SK-N-MC (cell line): ENCODE results near the gene PIK3C2G.

Source experiments
- EZH2 ChIP-seq: fragments of 200-600 bp; sonication (generic); IDR thresholded peaks from one replicate; pipeline ENCODE4 v1.6.1; 2017; ENCODE audit warnings: antibody characterized with exemption
- FOXP2 ChIP-seq: optimal IDR thresholded peaks from 2 replicates; pipeline ENCODE3; 2011; ENCODE audit warnings: mild to moderate bottlenecking, moderate library complexity; ENCODE audit not compliant: insufficient read depth; ENCODE audit errors: extremely low read length, control extremely low read depth
- POLR2AphosphoS5 ChIP-seq: IDR thresholded peaks from 2 replicates; pipeline ENCODE4 v1.6.1; 2012; ENCODE audit warnings: mild to moderate bottlenecking, low read depth, low read length, borderline replicate concordance

DNA sequence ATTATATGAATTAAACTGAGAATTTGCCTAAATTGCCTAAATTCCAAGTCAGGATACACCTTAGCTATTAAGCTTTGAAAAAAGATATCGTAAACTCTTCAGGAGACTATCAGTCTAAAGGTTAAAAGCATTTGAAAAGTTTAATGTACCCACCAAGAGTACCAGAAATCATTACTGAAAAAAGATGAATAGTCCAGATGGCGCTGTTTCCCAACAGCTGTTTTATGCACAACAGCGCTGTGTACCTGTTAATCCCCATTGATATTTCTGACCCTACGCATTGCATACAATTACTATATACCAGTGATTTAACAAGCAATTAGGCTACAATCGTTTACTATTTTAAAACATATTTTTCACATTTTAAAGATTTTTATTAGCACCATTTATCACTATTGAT lies 291.5 kb downstream of the PIK3C2G start:
- no peak for TF ChIP-seq POLR2AphosphoS5
- no peak for TF ChIP-seq EZH2
- TF ChIP-seq FOXP2: no peak
